Measurements from ENCODE around the gene GRB10. TPM values are rescaled to one million over a fixed set of nuclear protein-coding genes. Genes with fewer than 3 reads are reported as not detected.
"Not testable (repeated sequence)": the region's sequence is repeated elsewhere in the genome, so short reads cannot be mapped to it uniquely, and the experiment has no call there.

The GRB10 gene
- polyA plus RNA-seq, 1 donor = 19.9 TPM

- 40% methylated on average over 1 of the region's 2 CpGs for WGBS (ENCODE audit: insufficient coverage, low lambda C conversion rate)
Measured at GRCh38 chr7:50557099-50557498, 225.6 kb downstream of the GRB10 start.

GRCh38 chr7:50556247-50556991, 226.3 kb downstream of the GRB10 start:
- Histone ChIP-seq H3K9me3 (ENCODE audit: control insufficient read depth, low read depth, low read length) (no peaks in the 10 kb centered on the region), H3K4me1 (ENCODE audit: control insufficient read depth, insufficient read depth, low read length) (peaks cover 79% of the 10 kb centered on the region), H3K27ac (ENCODE audit: low read length) (peak overlapping the region; percentile 82), H3K36me3 (ENCODE audit: control insufficient read depth, insufficient read depth, low read length) (peaks cover 9% of the 10 kb centered on the region), H3K4me3 (ENCODE audit: low read length) (no peak overlapping the region), H3K27me3 (ENCODE audit: control insufficient read depth, insufficient read depth, low read length) (no peaks in the 10 kb centered on the region)
- 40% methylated on average over 1 of the region's 8 CpGs for WGBS (ENCODE audit: insufficient coverage, low lambda C conversion rate)
- DNase-seq = peak; percentile 73 to 91

More at GRCh38 chr7:50557099-50557498, 225.6 kb downstream of the GRB10 start:
- Histone ChIP-seq H3K36me3 (ENCODE audit: control insufficient read depth, insufficient read depth, low read length) (peaks cover 9% of the 10 kb centered on the region), H3K4me1 (ENCODE audit: control insufficient read depth, insufficient read depth, low read length) (peaks cover 85% of the 10 kb centered on the region), H3K4me3 (ENCODE audit: low read length) (no peak overlapping the region), H3K27me3 (ENCODE audit: control insufficient read depth, insufficient read depth, low read length) (no peaks in the 10 kb centered on the region), H3K27ac (ENCODE audit: low read length) (peak overlapping the region; percentile 82), H3K9me3 (ENCODE audit: control insufficient read depth, low read depth, low read length) (no peaks in the 10 kb centered on the region)
- DNase-seq = no peak

GRCh38 chr7:50555594-50556140, 227.0 kb downstream of the GRB10 start:
- H3K4me3 ChIP-seq (ENCODE audit: low read length) = no peak overlapping the region
- H3K27ac ChIP-seq (ENCODE audit: low read length) = peak overlapping the region; percentile 82

GRCh38 chr7:50554431-50555322, 228.0 kb downstream of the GRB10 start:
- H3K27me3 ChIP-seq (ENCODE audit: control insufficient read depth, insufficient read depth, low read length) = no peaks in the 10 kb centered on the region
- 80% methylated on average over 1 of the region's 14 CpGs for WGBS (ENCODE audit: insufficient coverage, low lambda C conversion rate)
- no peaks in the 10 kb centered on the region for H3K9me3 ChIP-seq (ENCODE audit: control insufficient read depth, low read depth, low read length)
- no peak overlapping the region for H3K4me3 ChIP-seq (ENCODE audit: low read length)
- peak; percentile 72 to 82 for DNase-seq
- peaks cover 7% of the 10 kb centered on the region for H3K36me3 ChIP-seq (ENCODE audit: control insufficient read depth, insufficient read depth, low read length)
- peak overlapping the region; percentile 82 for H3K27ac ChIP-seq (ENCODE audit: low read length)
- peaks cover 64% of the 10 kb centered on the region for H3K4me1 ChIP-seq (ENCODE audit: control insufficient read depth, insufficient read depth, low read length)

More at GRCh38 chr7:50555594-50556140, 227.0 kb downstream of the GRB10 start:
- no peak for DNase-seq
- WGBS (ENCODE audit: insufficient coverage, low lambda C conversion rate) = 80% methylated on average over 1 of the region's 9 CpGs
- Histone ChIP-seq H3K36me3 (ENCODE audit: control insufficient read depth, insufficient read depth, low read length) (peaks cover 9% of the 10 kb centered on the region), H3K4me1 (ENCODE audit: control insufficient read depth, insufficient read depth, low read length) (peaks cover 73% of the 10 kb centered on the region), H3K27me3 (ENCODE audit: control insufficient read depth, insufficient read depth, low read length) (no peaks in the 10 kb centered on the region), H3K9me3 (ENCODE audit: control insufficient read depth, low read depth, low read length) (no peaks in the 10 kb centered on the region)

GRCh38 chr7:50553973-50554372, 228.7 kb downstream of the GRB10 start:
- H3K4me3 ChIP-seq (ENCODE audit: low read length) = no peak overlapping the region
- H3K9me3 ChIP-seq (ENCODE audit: control insufficient read depth, low read depth, low read length) = no peaks in the 10 kb centered on the region
- DNase-seq = no peak
- no peaks in the 10 kb centered on the region for H3K27me3 ChIP-seq (ENCODE audit: control insufficient read depth, insufficient read depth, low read length)
- peaks cover 7% of the 10 kb centered on the region for H3K36me3 ChIP-seq (ENCODE audit: control insufficient read depth, insufficient read depth, low read length)
- peaks cover 58% of the 10 kb centered on the region for H3K4me1 ChIP-seq (ENCODE audit: control insufficient read depth, insufficient read depth, low read length)
- WGBS (ENCODE audit: insufficient coverage, low lambda C conversion rate) = no CpG with 5 or more reads among the region's 3 CpGs
- peak overlapping the region; percentile 82 for H3K27ac ChIP-seq (ENCODE audit: low read length)

- Histone ChIP-seq H3K4me3 (ENCODE audit: low read length) (no peak overlapping the region), H3K27ac (ENCODE audit: low read length) (no peak overlapping the region), H3K36me3 (ENCODE audit: control insufficient read depth, insufficient read depth, low read length) (peaks cover 9% of the 10 kb centered on the region), H3K4me1 (ENCODE audit: control insufficient read depth, insufficient read depth, low read length) (peaks cover 47% of the 10 kb centered on the region), H3K9me3 (ENCODE audit: control insufficient read depth, low read depth, low read length) (no peaks in the 10 kb centered on the region), H3K27me3 (ENCODE audit: control insufficient read depth, insufficient read depth, low read length) (no peaks in the 10 kb centered on the region)
- 70% methylated on average over 2 of the region's 4 CpGs for WGBS (ENCODE audit: insufficient coverage, low lambda C conversion rate)
- peak in 1 of 2 donors; percentile 59 for DNase-seq
Measured at GRCh38 chr7:50552921-50553320, 229.8 kb downstream of the GRB10 start.

GRCh38 chr7:50552139-50552538, 230.6 kb downstream of the GRB10 start:
- WGBS (ENCODE audit: insufficient coverage, low lambda C conversion rate) = no CpG with 5 or more reads among the region's 4 CpGs
- no peak overlapping the region for H3K27ac ChIP-seq (ENCODE audit: low read length)
- peak in 1 of 2 donors; percentile 51 for DNase-seq

GRCh38 chr7:50545613-50546012, 237.1 kb downstream of the GRB10 start:
- not testable (repeated sequence) for DNase-seq
- WGBS (ENCODE audit: insufficient coverage, low lambda C conversion rate) = no CpG with 5 or more reads among the region's 4 CpGs

More at GRCh38 chr7:50552139-50552538, 230.6 kb downstream of the GRB10 start:
- peaks cover 40% of the 10 kb centered on the region for H3K4me1 ChIP-seq (ENCODE audit: control insufficient read depth, insufficient read depth, low read length)
- H3K36me3 ChIP-seq (ENCODE audit: control insufficient read depth, insufficient read depth, low read length) = peaks cover 10% of the 10 kb centered on the region
- H3K4me3 ChIP-seq (ENCODE audit: low read length) = no peak overlapping the region
- no peaks in the 10 kb centered on the region for H3K27me3 ChIP-seq (ENCODE audit: control insufficient read depth, insufficient read depth, low read length)
- no peaks in the 10 kb centered on the region for H3K9me3 ChIP-seq (ENCODE audit: control insufficient read depth, low read depth, low read length)

GRCh38 chr7:50544992-50545391, 237.7 kb downstream of the GRB10 start:
- no peak overlapping the region for H3K27ac ChIP-seq (ENCODE audit: low read length)
- H3K4me1 ChIP-seq (ENCODE audit: control insufficient read depth, insufficient read depth, low read length) = no peaks in the 10 kb centered on the region
- H3K4me3 ChIP-seq (ENCODE audit: low read length) = no peak overlapping the region
- 90% methylated on average over 2 of the region's 6 CpGs for WGBS (ENCODE audit: insufficient coverage, low lambda C conversion rate)
- peaks cover 44% of the 10 kb centered on the region for H3K36me3 ChIP-seq (ENCODE audit: control insufficient read depth, insufficient read depth, low read length)
- no peaks in the 10 kb centered on the region for H3K27me3 ChIP-seq (ENCODE audit: control insufficient read depth, insufficient read depth, low read length)
- no peak for DNase-seq
- no peaks in the 10 kb centered on the region for H3K9me3 ChIP-seq (ENCODE audit: control insufficient read depth, low read depth, low read length)

More at GRCh38 chr7:50545613-50546012, 237.1 kb downstream of the GRB10 start:
- not testable (repeated sequence) for H3K4me1 ChIP-seq (ENCODE audit: control insufficient read depth, insufficient read depth, low read length); H3K4me3 ChIP-seq (ENCODE audit: low read length); H3K27ac ChIP-seq (ENCODE audit: low read length); H3K9me3 ChIP-seq (ENCODE audit: control insufficient read depth, low read depth, low read length); H3K27me3 ChIP-seq (ENCODE audit: control insufficient read depth, insufficient read depth, low read length)
- peaks cover 38% of the 10 kb centered on the region for H3K36me3 ChIP-seq (ENCODE audit: control insufficient read depth, insufficient read depth, low read length)

- 80% methylated on average over 1 of the region's 18 CpGs for WGBS (ENCODE audit: insufficient coverage, low lambda C conversion rate)
- H3K27me3 ChIP-seq (ENCODE audit: control insufficient read depth, insufficient read depth, low read length) = no peaks in the 10 kb centered on the region
- no peak overlapping the region for H3K4me3 ChIP-seq (ENCODE audit: low read length)
- H3K4me1 ChIP-seq (ENCODE audit: control insufficient read depth, insufficient read depth, low read length) = no peaks in the 10 kb centered on the region
- H3K9me3 ChIP-seq (ENCODE audit: control insufficient read depth, low read depth, low read length) = no peaks in the 10 kb centered on the region
- no peak for DNase-seq
- peaks cover 55% of the 10 kb centered on the region for H3K36me3 ChIP-seq (ENCODE audit: control insufficient read depth, insufficient read depth, low read length)
- no peak overlapping the region for H3K27ac ChIP-seq (ENCODE audit: low read length)
Measured at GRCh38 chr7:50543776-50544442, 238.8 kb downstream of the GRB10 start.
